Peyer's patch (tissue), 4 donors: Measurements from ENCODE around the gene GRN.

Experiments
- CTCF ChIP-seq, 6 experiments: fragments of 450-650 bp in 4 of 6; fragments of 200-600 bp in 2 of 6; sonication (generic) in 1 of 6; IDR thresholded peaks; one replicate each; pipeline ENCODE4 v1.5.1; 2017 to 2019; ENCODE audit warnings: antibody characterized with exemption in 6 of 6, mild to moderate bottlenecking in 3 of 6, moderate library complexity in 1 of 6
- POLR2A ChIP-seq, 2 donors: fragments of 450-650 bp; IDR thresholded peaks; one replicate each; pipeline ENCODE4 v1.5.1; 2017; ENCODE audit warnings: antibody characterized with exemption in 2 of 2, mild to moderate bottlenecking in 2 of 2, moderate library complexity in 2 of 2

GRCh38 chr17:44378171-44378705 lies 33.1 kb downstream of the GRN start:
- no peak for TF ChIP-seq CTCF (IDR thresholded peaks at IDR 0.05)
- TF ChIP-seq POLR2A (IDR thresholded peaks at IDR 0.05), result no peak
